Erythroblast (primary cell): ENCODE measurements around the gene TNNT2.
A peak's percentile ranks its signal among the peaks of the same experiment; 100 is the strongest.

Experiments
- DNase-seq, 2 experiments: peaks; one replicate each; lab custom pipeline; 2025; lab: John Stamatoyannopoulos, UW
- GATA1 ChIP-seq: IDR thresholded peaks from 2 replicates; pipeline ENCODE4 v1.6.1; 2011; ENCODE audit warnings: low read depth, mild to moderate bottlenecking, control low read depth, low read length, moderate library complexity
- POLR2A ChIP-seq: IDR thresholded peaks from 2 replicates; pipeline ENCODE4 v1.6.1; 2011; ENCODE audit warnings: mild to moderate bottlenecking, low read length

The TNNT2 gene

GRCh38 chr1:201378804-201379203, 1.3 kb upstream of the TNNT2 start:
- DNase-seq = no peak
- TF ChIP-seq GATA1 (no peak), POLR2A (no peak)

- TF ChIP-seq POLR2A (no peak), GATA1 (no peak)
- peak; percentile 10 to 28 for DNase-seq
These were observed 761 bp downstream of the TNNT2 start for GRCh38 chr1:201376464-201377374.

GRCh38 chr1:201376107-201376463, 1.4 kb downstream of the TNNT2 start:
- no peak for DNase-seq
- TF ChIP-seq POLR2A (no peak), GATA1 (no peak)

- TF ChIP-seq GATA1 (no peak), POLR2A (no peak)
- DNase-seq = no peak
These were observed 2.3 kb downstream of the TNNT2 start for GRCh38 chr1:201375169-201375568.

GRCh38 chr1:201374364-201374763, 3.1 kb downstream of the TNNT2 start:
- DNase-seq = no peak
- TF ChIP-seq GATA1 (no peak), POLR2A (no peak)

- no peak for DNase-seq
- TF ChIP-seq GATA1 (no peak), POLR2A (no peak)
These were observed 5.7 kb downstream of the TNNT2 start for GRCh38 chr1:201371792-201372191.

- DNase-seq = no peak
- TF ChIP-seq POLR2A = no peak
- no peak for TF ChIP-seq GATA1
These were observed 6.2 kb downstream of the TNNT2 start for GRCh38 chr1:201371276-201371675.

- DNase-seq = no peak
- no peak for TF ChIP-seq GATA1
- TF ChIP-seq POLR2A = no peak
These were observed 7.0 kb downstream of the TNNT2 start for GRCh38 chr1:201370500-201370899.

- DNase-seq = no peak
- TF ChIP-seq GATA1 (no peak), POLR2A (no peak)
These were observed 8.3 kb downstream of the TNNT2 start for GRCh38 chr1:201369209-201369608.

GRCh38 chr1:201366696-201367095, 10.8 kb downstream of the TNNT2 start:
- TF ChIP-seq GATA1 (no peak), POLR2A (no peak)
- no peak for DNase-seq

GRCh38 chr1:201365251-201365650, 12.2 kb downstream of the TNNT2 start:
- TF ChIP-seq POLR2A = no peak
- TF ChIP-seq GATA1 = no peak
- DNase-seq = no peak

- no peak for TF ChIP-seq POLR2A
- no peak for TF ChIP-seq GATA1
- DNase-seq = no peak
These were observed 12.7 kb downstream of the TNNT2 start for GRCh38 chr1:201364808-201365105.

GRCh38 chr1:201363467-201363866, 14.0 kb downstream of the TNNT2 start:
- no peak for TF ChIP-seq GATA1
- TF ChIP-seq POLR2A = no peak
- DNase-seq = no peak

- TF ChIP-seq POLR2A (no peak), GATA1 (no peak)
- no peak for DNase-seq
These were observed 14.6 kb downstream of the TNNT2 start for GRCh38 chr1:201362906-201363305.
